NCI-H2107 treated with DMSO at 0.1 percent for 48 hours (cell line): ENCODE data around the gene SLC17A9.

Experiments used
- DNase-seq: peaks from one replicate; lab custom pipeline; 2025; ENCODE audit not compliant: unreplicated experiment; lab: John Stamatoyannopoulos, UW

The SLC17A9 gene

GRCh38 chr20:63015662-63016361 is 63.3 kb downstream of the SLC17A9 start:
- DNase-seq, result no peak

- DNase-seq, result no peak
Observed at GRCh38 chr20:63016514-63017075, 64.1 kb downstream of the SLC17A9 start.

GRCh38 chr20:63017076-63017825 is 64.7 kb downstream of the SLC17A9 start:
- no peak for DNase-seq

- no peak for DNase-seq
Observed at GRCh38 chr20:63017826-63018411, 65.4 kb downstream of the SLC17A9 start.
